CD4-positive, alpha-beta T cell (primary cell): ENCODE data around the gene OR10A3. TPM values are rescaled to one million over a fixed set of nuclear protein-coding genes. Genes with fewer than 3 reads are reported as not detected.

Experiments
- ATAC-seq: fragments of 200-7000 bp; cut with Tn5 transposase; one replicate; pipeline ENCODE4 v1.10.0; 2022; ENCODE audit warnings: mild to moderate bottlenecking; ENCODE audit not compliant: poor library complexity
- CTCF ChIA-PET: fragments of 350-600 bp; sonication (Branson Sonifier 250); formaldehyde crosslinking; loops from one replicate; lab custom pipeline; 2021; ENCODE audit warnings: antibody characterized with exemption, inconsistent platforms; lab: Charles Lee
- POLR2A ChIA-PET: fragments of 350-600 bp; sonication (Branson Sonifier 250); formaldehyde crosslinking; loops from one replicate; lab custom pipeline; 2021; ENCODE audit warnings: antibody characterized with exemption, inconsistent platforms; lab: Charles Lee
- DNase-seq, 14 experiments: peaks; one replicate each; pipeline ENCODE4 v3.0.0-alpha.2; 2013 to 2020; ENCODE audit warnings: mixed read lengths in 2 of 14
- H3K27ac ChIP-seq, 2 donors: one replicate each; pipeline versions ENCODE4 v1.5.1 to v1.7.0; 2013; ENCODE audit warnings: low read length in 2 of 2, low read depth in 1 of 2, mild to moderate bottlenecking in 1 of 2
- H3K27me3 ChIP-seq, 2 experiments: 1 replicate in 1 of 2; 2 replicates in 1 of 2; pipeline versions ENCODE4 v1.6.1 to v1.7.0; 2013; ENCODE audit warnings: low read length in 2 of 2, control low read depth in 1 of 2, mild to moderate bottlenecking in 1 of 2, moderate library complexity in 1 of 2; ENCODE audit not compliant: insufficient read depth in 2 of 2, control insufficient read depth in 1 of 2
- H3K36me3 ChIP-seq: one replicate; pipeline ENCODE4 v1.6.1; 2013; ENCODE audit warnings: low read length, control low read depth; ENCODE audit not compliant: insufficient read depth
- H3K4me1 ChIP-seq: one replicate; pipeline ENCODE4 v1.6.1; 2013; ENCODE audit warnings: low read length, control low read depth; ENCODE audit not compliant: insufficient read depth
- H3K4me3 ChIP-seq: one replicate; pipeline ENCODE4 v1.5.1; 2013; ENCODE audit warnings: mild to moderate bottlenecking, low read length, moderate library complexity
- H3K9me3 ChIP-seq, 2 experiments: 1 replicate in 1 of 2; 2 replicates in 1 of 2; pipeline versions ENCODE4 v1.6.1 to v1.7.0; 2013; ENCODE audit warnings: low read length in 2 of 2, mild to moderate bottlenecking in 2 of 2, control low read depth in 1 of 2, moderate library complexity in 1 of 2; ENCODE audit not compliant: control insufficient read depth in 1 of 2, insufficient read depth in 1 of 2
- H3K27ac Mint-ChIP-seq: one replicate; pipeline ENCODE4 v1.8.0; 2020; ENCODE audit warnings: mixed read lengths
- H3K27me3 Mint-ChIP-seq: one replicate; pipeline ENCODE4 v1.8.0; 2021; ENCODE audit warnings: mixed read lengths
- H3K36me3 Mint-ChIP-seq: one replicate; pipeline ENCODE4 v1.8.0; 2021; ENCODE audit warnings: low read depth, mixed read lengths
- H3K4me1 Mint-ChIP-seq: one replicate; pipeline ENCODE4 v1.8.0; 2021; ENCODE audit warnings: low read depth, mixed read lengths
- H3K4me3 Mint-ChIP-seq: one replicate; pipeline ENCODE4 v1.8.0; 2020; ENCODE audit warnings: mild to moderate bottlenecking, mixed read lengths
- H3K9me3 Mint-ChIP-seq: one replicate; pipeline ENCODE4 v1.8.0; 2020; ENCODE audit warnings: mixed read lengths
- intact Hi-C, 2 experiments: fragments of 100-400 bp; cut with DNase I in 1 of 2; cut with micrococcal nuclease in 1 of 2; formaldehyde crosslinking; loops; one replicate each; pipeline versions ENCODE4 v1.15.1 to v1.9.0; 2023 to 2025; cut with DNase I, micrococcal nuclease
- total RNA-seq, 174 experiments: library from RNA in 2 of 174; stranded (reverse) in 2 of 174; gene quantifications; one replicate each; pipeline ENCODE4 v1.2.3 and lab custom pipeline; 2021 to 2026
- TF ChIP-seq, protein P1 (sequence below): fragments of 200-600 bp; IDR thresholded peaks from one replicate; pipeline ENCODE4 v1.8.0; 2022; ENCODE audit warnings: antibody characterized with exemption, mild to moderate bottlenecking

OR10A3 gene
- total RNA-seq, 2 experiments from 2014 or later, result not detected

DNA sequence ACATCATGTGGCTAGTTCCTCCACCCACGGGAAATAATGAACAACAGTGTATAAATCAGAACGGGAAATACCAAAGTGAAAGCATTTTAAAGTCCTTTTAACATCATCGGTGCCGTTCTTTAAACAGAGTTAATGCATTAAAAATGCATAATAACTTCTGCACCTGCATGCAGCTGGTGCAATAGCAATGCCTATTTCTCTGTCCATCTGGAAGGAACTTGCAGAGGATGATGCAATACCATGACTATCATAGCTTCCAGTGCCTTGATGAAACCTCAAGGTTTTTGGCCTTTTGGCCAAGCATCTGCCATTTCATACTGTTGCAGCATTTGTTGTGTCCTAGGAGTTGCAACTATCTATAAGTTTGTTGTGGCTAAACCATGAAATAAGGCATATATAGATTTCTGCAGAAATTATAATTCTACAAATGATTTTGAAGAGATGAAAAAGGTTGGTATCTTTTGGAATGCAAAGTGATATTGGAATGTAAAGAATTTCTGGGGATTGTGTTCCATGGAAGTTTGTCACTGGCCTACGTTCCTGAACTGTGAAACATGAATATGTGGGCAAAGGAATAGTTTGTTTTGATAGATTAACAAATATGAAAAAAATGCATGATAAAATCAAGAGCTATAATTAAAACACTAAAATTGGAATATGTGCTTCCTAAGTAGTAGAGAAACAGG lies 35.9 kb upstream of the OR10A3 start:
- H3K4me3 Mint-ChIP-seq, result no peak overlapping the region
- H3K36me3 ChIP-seq, result no peaks in the 10 kb centered on the region
- peaks cover 9% of the 10 kb centered on the region for H3K27me3 Mint-ChIP-seq
- no peaks in the 10 kb centered on the region for H3K27me3 ChIP-seq
- ATAC-seq (no peak), DNase-seq (no peak)
- POLR2A ChIA-PET, result interaction anchor here (1.4 kb wide), 1 partner anchor 10 kb away, joined by 4 read pairs; the partner anchor contains the start of gene EIF3F
- H3K4me1 ChIP-seq, result no peaks in the 10 kb centered on the region
- H3K4me3 ChIP-seq, result no peak overlapping the region
- intact Hi-C loops, result no loop called here
- TF ChIP-seq, protein P1, sequence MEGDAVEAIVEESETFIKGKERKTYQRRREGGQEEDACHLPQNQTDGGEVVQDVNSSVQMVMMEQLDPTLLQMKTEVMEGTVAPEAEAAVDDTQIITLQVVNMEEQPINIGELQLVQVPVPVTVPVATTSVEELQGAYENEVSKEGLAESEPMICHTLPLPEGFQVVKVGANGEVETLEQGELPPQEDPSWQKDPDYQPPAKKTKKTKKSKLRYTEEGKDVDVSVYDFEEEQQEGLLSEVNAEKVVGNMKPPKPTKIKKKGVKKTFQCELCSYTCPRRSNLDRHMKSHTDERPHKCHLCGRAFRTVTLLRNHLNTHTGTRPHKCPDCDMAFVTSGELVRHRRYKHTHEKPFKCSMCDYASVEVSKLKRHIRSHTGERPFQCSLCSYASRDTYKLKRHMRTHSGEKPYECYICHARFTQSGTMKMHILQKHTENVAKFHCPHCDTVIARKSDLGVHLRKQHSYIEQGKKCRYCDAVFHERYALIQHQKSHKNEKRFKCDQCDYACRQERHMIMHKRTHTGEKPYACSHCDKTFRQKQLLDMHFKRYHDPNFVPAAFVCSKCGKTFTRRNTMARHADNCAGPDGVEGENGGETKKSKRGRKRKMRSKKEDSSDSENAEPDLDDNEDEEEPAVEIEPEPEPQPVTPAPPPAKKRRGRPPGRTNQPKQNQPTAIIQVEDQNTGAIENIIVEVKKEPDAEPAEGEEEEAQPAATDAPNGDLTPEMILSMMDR, result no peak
- no peaks in the 10 kb centered on the region for H3K4me1 Mint-ChIP-seq
- no peak overlapping the region for H3K27ac ChIP-seq
- H3K9me3 ChIP-seq, result no peaks in the 10 kb centered on the region
- H3K36me3 Mint-ChIP-seq, result no peaks in the 10 kb centered on the region
- H3K27ac Mint-ChIP-seq, result no peak overlapping the region
- no peaks in the 10 kb centered on the region for H3K9me3 Mint-ChIP-seq
- CTCF ChIA-PET, result interaction anchor here (1.3 kb wide), 1 partner anchor 9 kb away, joined by 4 read pairs; the partner anchor contains the start of gene EIF3F

DNA sequence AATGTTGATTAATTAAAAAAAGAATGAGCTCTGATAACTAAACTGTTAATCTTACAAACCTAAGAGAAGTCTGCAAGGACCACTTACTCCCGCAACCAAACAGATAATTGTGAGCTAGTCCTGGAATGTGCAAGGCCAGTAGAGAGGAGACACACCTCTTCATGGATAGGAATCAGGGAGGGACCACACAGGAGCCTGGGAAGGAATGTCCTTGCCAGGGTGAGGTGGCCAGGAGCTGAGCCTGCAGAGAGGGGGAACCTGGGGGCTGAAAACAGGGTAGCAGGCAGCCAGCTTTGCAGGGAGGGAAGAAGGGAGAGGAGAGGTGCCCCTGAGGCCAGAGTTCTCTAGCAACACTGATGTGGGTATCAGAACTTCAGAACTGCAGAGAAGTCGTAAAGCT lies 33.2 kb upstream of the OR10A3 start:
- Mint-ChIP-seq H3K9me3 (no peaks in the 10 kb centered on the region), H3K4me1 (no peaks in the 10 kb centered on the region), H3K27ac (no peak overlapping the region), H3K27me3 (peaks cover 19% of the 10 kb centered on the region), H3K4me3 (no peak overlapping the region), H3K36me3 (no peaks in the 10 kb centered on the region)
- Histone ChIP-seq H3K27me3 (no peaks in the 10 kb centered on the region), H3K9me3 (no peaks in the 10 kb centered on the region), H3K4me3 (no peak overlapping the region), H3K27ac (no peak overlapping the region), H3K36me3 (no peaks in the 10 kb centered on the region), H3K4me1 (no peaks in the 10 kb centered on the region)
- intact Hi-C loops, result no loop called here
- TF ChIP-seq, protein P1, result no peak
- DNase-seq (no peak), ATAC-seq (no peak)
- ChIA-PET POLR2A (no interaction called here), CTCF (no interaction called here)

DNA sequence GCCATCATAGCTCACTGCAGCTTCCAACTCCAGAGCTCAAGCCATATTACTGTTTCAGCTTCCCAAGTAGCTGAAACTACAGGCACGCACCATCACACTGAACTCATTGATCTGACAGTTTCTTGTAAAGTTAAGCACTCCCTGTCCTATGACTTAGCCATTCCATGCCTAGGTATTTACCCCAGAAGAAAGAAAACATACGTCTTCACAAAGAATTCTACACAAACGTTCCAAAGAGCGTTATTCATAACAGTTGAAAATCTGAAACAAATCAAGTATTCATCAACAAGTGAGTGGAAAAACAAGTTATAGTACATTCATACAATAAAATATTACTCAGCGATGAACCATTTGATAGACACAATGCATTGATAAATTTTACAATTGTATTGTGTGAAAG lies 31.5 kb upstream of the OR10A3 start:
- H3K27me3 ChIP-seq, result no peaks in the 10 kb centered on the region
- intact Hi-C loops, result no loop called here
- no peaks in the 10 kb centered on the region for H3K4me1 ChIP-seq
- no peaks in the 10 kb centered on the region for H3K9me3 Mint-ChIP-seq
- H3K4me3 ChIP-seq, result no peak overlapping the region
- POLR2A ChIA-PET, result no interaction called here
- TF ChIP-seq, protein P1, result no peak
- no peak overlapping the region for H3K27ac ChIP-seq
- peaks cover 30% of the 10 kb centered on the region for H3K27me3 Mint-ChIP-seq
- no peak overlapping the region for H3K27ac Mint-ChIP-seq
- no peaks in the 10 kb centered on the region for H3K9me3 ChIP-seq
- DNase-seq (no peak), ATAC-seq (no peak)
- no peaks in the 10 kb centered on the region for H3K36me3 Mint-ChIP-seq
- H3K4me1 Mint-ChIP-seq, result no peaks in the 10 kb centered on the region
- CTCF ChIA-PET, result no interaction called here
- H3K36me3 ChIP-seq, result no peaks in the 10 kb centered on the region
- H3K4me3 Mint-ChIP-seq, result no peak overlapping the region
